K562 (cell line): ENCODE measurements around the gene ERCC6. TPM values are rescaled to one million over a fixed set of nuclear protein-coding genes. Genes with fewer than 3 reads are reported as not detected.

ENCODE experiments used
- ATAC-seq: fragments of 200-7000 bp; cut with Tn5 transposase; 3 replicates; pipeline ENCODE4 v1.9.1; 2020; ENCODE audit warnings: moderate library complexity
- BruUV-seq: library from RNA; stranded (reverse); fragments of 400-500 nt; replicated peaks from 2 replicates; lab custom pipeline; 2021; lab: Mats Ljungman, UMichigan
- CTCF ChIA-PET: fragments of 300-600 bp; formaldehyde crosslinking; extraction: SDS; loops from one replicate; lab custom pipeline; 2021; ENCODE audit warnings: low intra/inter-chr PET ratio; lab: Yijun Ruan, JAX
- POLR2A ChIA-PET: fragments of 300-600, 350-650 bp; sonication (Branson Sonifier 250); formaldehyde crosslinking; extraction: SDS; loops from one replicate; lab custom pipeline; 2021; ENCODE audit warnings: antibody characterized with exemption, inconsistent platforms; lab: Yijun Ruan, JAX
- DNase-seq, 4 experiments: peaks; one replicate each; pipeline versions ENCODE4 v3.0.0 to v3.0.0-alpha.2; 2011 to 2018; ENCODE audit warnings: low spot score in 3 of 4, mixed read lengths in 3 of 4; ENCODE audit errors: extremely low read depth in 1 of 4
- FAIRE-seq: peaks from 2 replicates; lab custom pipeline; 2011; peaks lifted over from hg19 to GRCh38; lab: Jason Lieb, UNC
- H2AFZ ChIP-seq: 2 replicates; pipeline ENCODE4 v1.6.0; 2011; ENCODE audit warnings: low read depth, low read length, control low read depth, inconsistent platforms
- H3K27ac ChIP-seq: fragments of 200-600 bp; 3 replicates; pipeline ENCODE4 v1.8.0; 2011; ENCODE audit warnings: low read depth, mild to moderate bottlenecking, control low read depth, inconsistent platforms, low read length, moderate library complexity, mixed read lengths; ENCODE audit errors: extremely low read depth
- H3K27me3 ChIP-seq, 2 experiments: fragments of 300-600 bp in 1 of 2; 2 replicates in 1 of 2; 3 replicates in 1 of 2; pipeline versions ENCODE4 v1.6.0 to v1.8.0; 2011; ENCODE audit warnings: inconsistent platforms in 2 of 2, low read length in 2 of 2, mild to moderate bottlenecking in 1 of 2, mixed read lengths in 1 of 2, moderate library complexity in 1 of 2; ENCODE audit not compliant: control insufficient read depth in 2 of 2, insufficient read depth in 2 of 2
- H3K36me3 ChIP-seq: fragments of 300-600 bp; 3 replicates; pipeline ENCODE4 v1.8.0; 2011; ENCODE audit warnings: mild to moderate bottlenecking, low read length, inconsistent platforms; ENCODE audit not compliant: control insufficient read depth, insufficient read depth
- H3K4me1 ChIP-seq, 2 experiments: fragments of 200-600 bp in 1 of 2; replicated peaks in 1 of 2; 2 replicates in 1 of 2; 3 replicates in 1 of 2; pipeline versions ENCODE4 v1.5.1 to v1.8.0; 2011; ENCODE audit warnings: inconsistent platforms in 2 of 2, low read length in 2 of 2, mild to moderate bottlenecking in 1 of 2, mixed read lengths in 1 of 2, moderate library complexity in 1 of 2; ENCODE audit not compliant: control insufficient read depth in 2 of 2, insufficient read depth in 2 of 2
- H3K4me2 ChIP-seq: 2 replicates; pipeline ENCODE4 v1.6.1; 2011; ENCODE audit warnings: low read length, control low read depth, inconsistent platforms, mixed read lengths; ENCODE audit not compliant: insufficient read depth
- H3K4me3 ChIP-seq: fragments of 200-600 bp; sonication (generic), shearing (Covaris generic); 2 replicates; pipeline ENCODE4 v1.5.1; 2016; ENCODE audit warnings: control low read depth, inconsistent platforms
- H3K79me2 ChIP-seq: fragments of 200-600 bp; 3 replicates; pipeline ENCODE4 v1.8.0; 2011; ENCODE audit warnings: low read length, inconsistent platforms; ENCODE audit not compliant: control insufficient read depth, insufficient read depth
- H3K9ac ChIP-seq, 2 experiments: 2 replicates each; pipeline versions ENCODE4 v1.6.0 to v1.6.1; 2011; ENCODE audit warnings: low read depth in 2 of 2, low read length in 2 of 2, control low read depth in 1 of 2, inconsistent platforms in 1 of 2, mild to moderate bottlenecking in 1 of 2, mixed read lengths in 1 of 2; ENCODE audit not compliant: insufficient read depth in 1 of 2
- H3K9me1 ChIP-seq: one replicate; pipeline ENCODE4 v1.6.0; 2011; ENCODE audit warnings: inconsistent platforms, mild to moderate bottlenecking, low read length, moderate library complexity; ENCODE audit not compliant: control insufficient read depth, insufficient read depth
- H3K9me3 ChIP-seq: replicated peaks from 2 replicates; pipeline ENCODE4 v1.5.1; 2011; ENCODE audit warnings: low read depth, low read length, inconsistent platforms; ENCODE audit not compliant: control insufficient read depth, insufficient read depth
- H4K20me1 ChIP-seq: replicated peaks from 2 replicates; pipeline ENCODE4 v1.6.1; 2011; ENCODE audit warnings: low read length, inconsistent platforms, mixed read lengths; ENCODE audit not compliant: control insufficient read depth, insufficient read depth
- BRD9 ChIP-seq: fragments of 450-650 bp; IDR thresholded peaks from 2 replicates; pipeline ENCODE4 v1.6.1; 2018; ENCODE audit warnings: low read depth; ENCODE audit not compliant: partially characterized antibody
- CHD4 ChIP-seq: fragments of 200-600 bp; sonication (generic); IDR thresholded peaks from 3 replicates; pipeline ENCODE4 v1.6.1; 2012; ENCODE audit warnings: low read depth, mild to moderate bottlenecking, mixed read lengths, low read length, inconsistent platforms; ENCODE audit not compliant: insufficient read depth, insufficient replicate concordance, poor library complexity, severe bottlenecking
- GTF2F1 ChIP-seq: IDR thresholded peaks from 2 replicates; pipeline ENCODE4 v1.6.1; 2011; ENCODE audit warnings: low read depth, low read length, improper control_type of control experiment
- L3MBTL2 ChIP-seq: fragments of 450-650 bp; IDR thresholded peaks from 2 replicates; pipeline ENCODE4 v1.6.1; 2016; ENCODE audit warnings: mild to moderate bottlenecking, moderate library complexity
- MAFG ChIP-seq: fragments of 450-650 bp; conservative IDR thresholded peaks from 2 replicates; pipeline ENCODE4 v1.6.1; 2016; ENCODE audit warnings: missing genetic modification characterization, missing compliant biosample characterization
- NFE2 ChIP-seq: IDR thresholded peaks from 2 replicates; pipeline ENCODE4 v1.6.1; 2014; ENCODE audit warnings: antibody characterized with exemption, low read depth
- NFE2L1 ChIP-seq: fragments of 450-650 bp; IDR thresholded peaks from 2 replicates; pipeline ENCODE4 v1.6.1; 2016; ENCODE audit warnings: missing genetic modification characterization, low read depth, mild to moderate bottlenecking, missing compliant biosample characterization, moderate library complexity, borderline replicate concordance
- PHB2 ChIP-seq: fragments of 450-650 bp; IDR thresholded peaks from 2 replicates; pipeline ENCODE4 v1.6.1; 2017; ENCODE audit warnings: low read depth
- PRPF4 ChIP-seq: fragments of 200-400 bp; formaldehyde crosslinking; IDR thresholded peaks from one replicate; pipeline ENCODE4 v1.6.1; 2017; ENCODE audit warnings: low read length, low read depth, mild to moderate bottlenecking; ENCODE audit not compliant: insufficient read depth, poor library complexity, severe bottlenecking
- TCF7L2 ChIP-seq: fragments of 150-350 bp; IDR thresholded peaks from 2 replicates; pipeline ENCODE4 v1.6.1; 2016; ENCODE audit warnings: low read depth, mild to moderate bottlenecking, low read length, moderate library complexity
- ZBTB49 ChIP-seq: sonication (generic); formaldehyde crosslinking; IDR thresholded peaks from 2 replicates; pipeline ENCODE4 v1.8.0; 2022; ENCODE audit warnings: missing genetic modification reagents, mild to moderate bottlenecking, borderline replicate concordance
- ZC3H8 ChIP-seq: fragments of 450-650 bp; IDR thresholded peaks from 2 replicates; pipeline ENCODE4 v1.6.1; 2017
- ZNF174 ChIP-seq: fragments of 250-450 bp; sonication (Bioruptor Pico); IDR thresholded peaks from 2 replicates; pipeline ENCODE4 v1.4.0; 2020; ENCODE audit warnings: mild to moderate bottlenecking
- WGBS: fragments of 100-300 bp; shearing (Covaris generic); methylation state at CpG from one replicate; pipeline ENCODE4 v1.1.6; 2016; ENCODE audit warnings: low coverage, mixed read lengths; ENCODE audit not compliant: insufficient coverage; ENCODE audit errors: missing lambda C conversion rate; 5-methylcytosine and 5-hydroxymethylcytosine counted together
- in situ Hi-C: fragments of 300-500 bp; cut with MboI; formaldehyde crosslinking; loops from 4 replicates; pipeline ENCODE4 v1.15.0; 2018; ENCODE audit warnings: inconsistent platforms, mixed read lengths
- intact Hi-C: fragments of 100-400 bp; cut with micrococcal nuclease; formaldehyde crosslinking; loops from 2 replicates; pipeline ENCODE4 v1.14.2; 2022
- polyA plus RNA-seq, 8 experiments: library from polyadenylated mRNA; depleted of rRNA in 4 of 8; stranded (reverse) in 5 of 8; unstranded in 3 of 8; fragments of >200 nt; fragmentation: Nextera tagmentation in 2 of 8; fragmentation: Illumina TruSeq in 1 of 8; extraction: Ambion mirVana in 2 of 8; extraction: Trizol in 1 of 8; gene quantifications; 2 replicates each; pipeline versions ENCODE4 v1.2.1 to v1.2.3, GENCODE V29; 2011 to 2014; ENCODE audit warnings: inconsistent platforms in 1 of 8, missing spikeins in 1 of 8
- total RNA-seq, 7 experiments: library from RNA; depleted of rRNA in 6 of 7; stranded (reverse); fragments of >200 nt in 6 of 7; fragmentation: Illumina TruSeq in 2 of 7; extraction: Trizol in 2 of 7; gene quantifications; 2 replicates each; pipeline versions ENCODE4 v1.2.1 to v1.2.3, GENCODE V29; 2011 to 2021; ENCODE audit warnings: low replicate concordance in 1 of 7

Gene ERCC6
- total and polyA plus RNA-seq, 9 of the 15 experiments (the other 6 are each of a cell fraction or from before 2014, with no cell fraction given): 7.8 to 17.7 (median 11.8) TPM

DNA sequence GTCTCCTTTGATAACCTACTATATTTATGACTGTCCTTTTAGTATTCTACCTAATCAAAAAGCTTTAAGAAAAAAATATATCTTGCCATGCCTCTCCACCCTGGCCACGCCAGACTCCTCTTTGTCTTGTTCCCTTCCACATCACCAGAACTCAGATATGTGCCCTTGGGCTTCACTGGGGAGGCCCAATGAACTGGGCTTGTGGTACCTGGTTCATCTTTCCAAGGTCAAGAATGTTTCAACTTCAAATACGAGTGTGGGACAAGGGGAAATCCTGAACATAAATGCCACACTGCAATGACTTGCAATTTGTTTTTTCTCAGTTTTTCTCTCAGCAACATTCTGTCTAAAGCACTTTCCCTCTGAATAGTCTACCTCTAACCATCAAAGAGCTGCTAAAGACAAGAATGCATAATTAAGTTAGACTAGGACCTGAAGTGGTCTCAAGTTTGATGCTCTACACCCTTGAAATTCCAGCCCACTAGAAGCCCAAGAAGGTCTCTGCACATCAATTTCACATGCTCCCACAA is 9.9 kb downstream of the ERCC6 start:
- no peak overlapping the region for H3K4me3 ChIP-seq
- BruUV-seq: no TSS peak
- no peaks in the 10 kb centered on the region for H3K9me1 ChIP-seq
- H4K20me1 ChIP-seq: 0 out of 2 replicates have a peak, but pooled peaks cover 4% of the 10 kb centered on the region
- in situ Hi-C loops: no loop called here
- ChIA-PET CTCF (interaction anchor here (0.7 kb wide), 1 partner anchor 30 kb away, joined by 3 read pairs; no protein-coding TSS in a partner anchor), POLR2A (interaction anchor here (1.3 to 2.0 kb wide), 2 partner anchors 9 to 10 kb away, joined by 3 to 8 read pairs; partner anchors contain the start of gene ERCC6)
- TF ChIP-seq NFE2 (0 out of 2 replicates have a peak, but pooled peaks have one; percentile 12), PHB2 (no peak), GTF2F1 (no peak), MAFG (peak; percentile 52), BRD9 (no peak), NFE2L1 (no peak; the same call in 1 of the 2 replicates), ZC3H8 (no peak), CHD4 (no peak), L3MBTL2 (no peak), PRPF4 (no peak), ZBTB49 (no peak), ZNF174 (CRISPR knock-in tag) (no peak), TCF7L2 (no peak)
- intact Hi-C loops: no loop called here
- peaks cover 0 to 16% of the 10 kb centered on the region in 2 experiments; a peak in 2 of 5 replicates for H3K4me1 ChIP-seq
- no peak overlapping the region for H2AFZ ChIP-seq
- DNase-seq: no peak
- FAIRE-seq: no peak
- peaks cover 7% of the 10 kb centered on the region; the same call in 1 of the 3 replicates for H3K79me2 ChIP-seq
- no peaks in the 10 kb centered on the region for H3K9me3 ChIP-seq
- no peak overlapping the region for H3K9ac ChIP-seq
- 63% methylated on average over 2 of the region's 2 CpGs for WGBS
- no peak for ATAC-seq
- peaks cover 78% of the 10 kb centered on the region for H3K36me3 ChIP-seq
- no peak overlapping the region for H3K4me2 ChIP-seq
- no peak overlapping the region for H3K27ac ChIP-seq
- no peaks in the 10 kb centered on the region for H3K27me3 ChIP-seq
